Right lobe of liver (tissue), 6 donors: Measurements from ENCODE around the gene SLC50A1. TPM values are rescaled to one million over a fixed set of nuclear protein-coding genes. Genes with fewer than 3 reads are reported as not detected.
A peak's percentile ranks its signal among the peaks of the same experiment; 100 is the strongest.

ENCODE experiments used
- ATAC-seq, 4 donors: fragments of 200-7000 bp; cut with Tn5 transposase; one replicate each; pipeline ENCODE4 v1.9.1; 2020; ENCODE audit warnings: mild to moderate bottlenecking in 4 of 4, moderate library complexity in 4 of 4
- DNase-seq, 3 donors: peaks; one replicate each; pipeline ENCODE4 v3.0.0-alpha.2; 2020
- H3K27ac ChIP-seq, 3 donors: fragments of 200-600 bp; one replicate each; pipeline ENCODE4 v1.8.0; 2022
- H3K27me3 ChIP-seq, 2 donors: fragments of 200-600 bp; one replicate each; pipeline ENCODE4 v1.8.0; 2022
- H3K36me3 ChIP-seq, 4 donors: fragments of 200-600 bp; sonication (generic) in 1 of 4; one replicate each; pipeline versions ENCODE4 v1.5.1 to v1.8.0; 2017 to 2022; ENCODE audit warnings: control low read depth in 1 of 4
- H3K4me1 ChIP-seq, 4 donors: fragments of 200-600 bp; sonication (generic) in 1 of 4; one replicate each; pipeline versions ENCODE4 v1.5.1 to v1.8.0; 2017 to 2022; ENCODE audit warnings: control low read depth in 1 of 4
- H3K4me3 ChIP-seq, 3 donors: fragments of 200-600 bp; one replicate each; pipeline ENCODE4 v1.8.0; 2022
- H3K9me3 ChIP-seq, 4 donors: fragments of 200-600 bp; sonication (generic) in 1 of 4; one replicate each; pipeline versions ENCODE4 v1.5.1 to v1.8.0; 2017 to 2022; ENCODE audit warnings: control low read depth in 1 of 4
- CTCF ChIP-seq, 4 donors: fragments of 200-600 bp in 3 of 4; fragments of 450-650 bp in 1 of 4; IDR thresholded peaks; one replicate each; pipeline versions ENCODE4 v1.5.1 to v1.8.0; 2016 to 2022; ENCODE audit warnings: antibody characterized with exemption in 4 of 4, mild to moderate bottlenecking in 2 of 4
- POLR2A ChIP-seq: fragments of 450-650 bp; IDR thresholded peaks from one replicate; pipeline ENCODE4 v1.6.1; 2017; ENCODE audit warnings: antibody characterized with exemption, mild to moderate bottlenecking
- WGBS: methylation state at CpG from one replicate; pipeline ENCODE4 v1.1.6; 2018; ENCODE audit warnings: low coverage, low lambda C conversion rate; ENCODE audit not compliant: insufficient coverage; ENCODE audit errors: missing lambda C conversion rate; 5-methylcytosine and 5-hydroxymethylcytosine counted together
- intact Hi-C, 2 donors: fragments of 100-400 bp; cut with DNase I; formaldehyde crosslinking; loops; one replicate each; pipeline versions ENCODE4 v1.11.2 to v1.14.1; 2022
- total RNA-seq, 6 experiments: library from RNA; depleted of rRNA in 2 of 6; stranded (reverse); fragments of >200 nt in 2 of 6; fragmentation: NEBNext Ultra II Directional in 3 of 6; extraction: Animal tissue kit (Norgen Biotek cat#: 25700) in 3 of 6; gene quantifications; one replicate each; pipeline versions ENCODE4 v1.1.0 to v1.2.4, GENCODE V29; 2016 to 2023
- donor health status: DM: no; HTN: yes; CAD: no.
- donor health status: DM: no; HTN: no; CAD: no.
- donor health status: DM: no; HTN: no; CAD: no.
- donor health status: DM: no; HTN: yes; CAD: no.
- donor health status: DM: no; HTN: yes; CAD: no.

SLC50A1 gene
- total RNA-seq, 6 experiments from 2014 or later, result 16.2 to 28.1 (median 24.4) TPM

- Histone ChIP-seq H3K36me3 (no peaks in the 10 kb centered on the region), H3K4me3 (peak overlapping the region; percentile 0 to 42 (median 28))
- peak; percentile 82 to 88 (median 86) for DNase-seq
These were observed 44.3 kb upstream of the SLC50A1 start for GRCh38 chr1:155091071-155092051.

GRCh38 chr1:155092131-155092530 lies 43.5 kb upstream of the SLC50A1 start:
- Histone ChIP-seq H3K27ac (peak overlapping the region in 1 of 3 donors; percentile 79), H3K9me3 (no peaks in the 10 kb centered on the region), H3K4me1 (peaks cover 0 to 25% (median 11%) of the 10 kb centered on the region in 4 donors), H3K4me3 (peak overlapping the region in 1 of 3 donors; percentile 42), H3K36me3 (no peaks in the 10 kb centered on the region), H3K27me3 (no peaks in the 10 kb centered on the region)
- ATAC-seq (peak in 2 of 4 donors; percentile 2 to 21), DNase-seq (no peak)
- 66% methylated on average over 3 of the region's 6 CpGs for WGBS
- intact Hi-C loops, result loop anchor here (5.0 kb wide), 1 partner anchor 75 kb away; no protein-coding TSS in a partner anchor
- TF ChIP-seq CTCF (IDR thresholded peaks at IDR 0.05), result no peak
- TF ChIP-seq POLR2A, result no peak

More at GRCh38 chr1:155091071-155092051, 44.3 kb upstream of the SLC50A1 start:
- Histone ChIP-seq H3K4me1 (peaks cover 0 to 25% (median 11%) of the 10 kb centered on the region in 4 donors), H3K27ac (peak overlapping the region; percentile 39 to 79 (median 57)), H3K9me3 (no peaks in the 10 kb centered on the region), H3K27me3 (no peaks in the 10 kb centered on the region)
- peak; percentile 76 to 89 (median 88) for ATAC-seq
- WGBS, result 36% methylated on average over 11 of the region's 29 CpGs
- TF ChIP-seq POLR2A (no peak), CTCF (IDR thresholded peaks at IDR 0.05) (peak; percentile 97 to 100 (median 98))
- intact Hi-C loops, result loop anchor here (5.0 kb wide), 1 partner anchor 76 kb away; no protein-coding TSS in a partner anchor

- Histone ChIP-seq H3K27ac (peak overlapping the region in 1 of 3 donors; percentile 21), H3K4me3 (no peak overlapping the region), H3K27me3 (no peaks in the 10 kb centered on the region), H3K4me1 (peaks cover 0 to 25% (median 11%) of the 10 kb centered on the region in 4 donors), H3K9me3 (no peaks in the 10 kb centered on the region), H3K36me3 (no peaks in the 10 kb centered on the region)
- no peak for TF ChIP-seq CTCF (IDR thresholded peaks at IDR 0.05)
- no peak for TF ChIP-seq POLR2A
- no peak for DNase-seq
- no peak for ATAC-seq
- intact Hi-C loops, result loop anchor here (5.0 kb wide), 1 partner anchor 75 kb away; no protein-coding TSS in a partner anchor
- 97% methylated on average over 7 of the region's 12 CpGs for WGBS
These were observed 43.0 kb upstream of the SLC50A1 start for GRCh38 chr1:155092641-155093040.

- Histone ChIP-seq H3K9me3 (no peaks in the 10 kb centered on the region), H3K4me3 (no peak overlapping the region), H3K27me3 (no peaks in the 10 kb centered on the region), H3K27ac (peak overlapping the region; percentile 55 to 76 (median 66)), H3K36me3 (no peaks in the 10 kb centered on the region), H3K4me1 (peaks cover 0 to 25% (median 11%) of the 10 kb centered on the region in 4 donors)
- DNase-seq, result peak in 2 of 3 donors; percentile 51 to 59
- intact Hi-C loops, result loop anchor here (5.0 kb wide), 1 partner anchor 73 kb away; no protein-coding TSS in a partner anchor
- ATAC-seq, result peak; percentile 37 to 55 (median 50)
- TF ChIP-seq POLR2A (no peak), CTCF (IDR thresholded peaks at IDR 0.05) (peak in 3 of 4 donors; percentile 40 to 62 (median 50))
- 19% methylated on average over 11 of the region's 13 CpGs for WGBS
These were observed 41.6 kb upstream of the SLC50A1 start for GRCh38 chr1:155093911-155094621.
